Kidney (tissue), 14 donors: ENCODE data around the gene TDRKH. TPM values are rescaled to one million over a fixed set of nuclear protein-coding genes. Genes with fewer than 3 reads are reported as not detected.

Experiments used
- DNase-seq, 5 donors: peaks; one replicate each; pipeline ENCODE4 v3.0.0-alpha.2; 2013 to 2020
- FAIRE-seq: peaks from 2 replicates; lab custom pipeline; 2012; peaks lifted over from hg19 to GRCh38; lab: Jason Lieb, UNC
- H3K27ac ChIP-seq, 2 donors: one replicate each; pipeline ENCODE4 v1.7.0; 2013; ENCODE audit warnings: low read depth in 2 of 2, low read length in 2 of 2, inconsistent platforms in 1 of 2
- H3K27me3 ChIP-seq: one replicate; pipeline ENCODE4 v1.7.1; 2013; ENCODE audit warnings: low read length, inconsistent platforms; ENCODE audit not compliant: control insufficient read depth, insufficient read depth
- H3K36me3 ChIP-seq, 3 donors: one replicate each; pipeline versions ENCODE4 v1.7.0 to v1.7.1; 2013; ENCODE audit warnings: low read length in 3 of 3, control low read depth in 1 of 3, inconsistent platforms in 1 of 3; ENCODE audit not compliant: insufficient read depth in 3 of 3, control insufficient read depth in 2 of 3
- H3K4me1 ChIP-seq, 3 donors: one replicate each; pipeline versions ENCODE4 v1.7.0 to v1.7.1; 2013; ENCODE audit warnings: low read length in 3 of 3, inconsistent platforms in 1 of 3, low read depth in 1 of 3; ENCODE audit not compliant: control insufficient read depth in 2 of 3, insufficient read depth in 2 of 3
- H3K4me3 ChIP-seq, 3 donors: one replicate each; pipeline versions ENCODE4 v1.7.0 to v1.8.1; 2013; ENCODE audit warnings: low read length in 3 of 3, control low read depth in 1 of 3, inconsistent platforms in 1 of 3
- H3K9ac ChIP-seq, 3 donors: one replicate each; pipeline versions ENCODE4 v1.7.0 to v1.7.1; 2013; ENCODE audit warnings: low read length in 3 of 3, control low read depth in 1 of 3, inconsistent platforms in 1 of 3
- H3K9me3 ChIP-seq, 3 donors: one replicate each; pipeline versions ENCODE4 v1.7.0 to v1.7.1; 2013; ENCODE audit warnings: low read length in 3 of 3, control low read depth in 1 of 3, inconsistent platforms in 1 of 3; ENCODE audit not compliant: control insufficient read depth in 2 of 3, insufficient read depth in 1 of 3
- intact Hi-C: fragments of 100-400 bp; cut with DNase I; formaldehyde crosslinking; loops from one replicate; pipeline ENCODE4 v1.11.1; 2022
- polyA plus RNA-seq: library from polyadenylated mRNA; stranded (reverse); fragments of 350-450 nt; fragmentation: Illumina TruSeq; extraction: RNeasy Lipid Tissue Mini Kit (QIAGEN cat#74804); gene quantifications from one replicate; pipeline ENCODE4 v1.2.3, GENCODE V29; 2014; ENCODE audit warnings: low read depth, low replicate concordance; ENCODE audit not compliant: insufficient read depth
- total RNA-seq: library from RNA; stranded (reverse); fragmentation: NEBNext Ultra II Directional; extraction: Animal tissue kit (Norgen Biotek cat#: 25700); gene quantifications from one replicate; pipeline ENCODE4 v1.2.1, GENCODE V29; 2021
- TF ChIP-seq, protein P1 (sequence below): IDR thresholded peaks from 3 replicates; pipeline ENCODE4 v1.5.1; 2012; ENCODE audit warnings: mild to moderate bottlenecking, moderate library complexity, borderline replicate concordance; ENCODE audit not compliant: insufficient read depth; ENCODE audit errors: extremely low read depth
- donor health status: control.
- donor health status: control.
- donor health status: control.
- donor health status: control.
- donor health status: control.
- donor health status: DM: yes; HTN: yes; CAD: no.
- donor health status: Normal renal cell carcinoma (clear cell type).

The TDRKH gene
- total and polyA plus RNA-seq, 2 donors from 2014 or later: 5.3 to 13.5 TPM

DNA sequence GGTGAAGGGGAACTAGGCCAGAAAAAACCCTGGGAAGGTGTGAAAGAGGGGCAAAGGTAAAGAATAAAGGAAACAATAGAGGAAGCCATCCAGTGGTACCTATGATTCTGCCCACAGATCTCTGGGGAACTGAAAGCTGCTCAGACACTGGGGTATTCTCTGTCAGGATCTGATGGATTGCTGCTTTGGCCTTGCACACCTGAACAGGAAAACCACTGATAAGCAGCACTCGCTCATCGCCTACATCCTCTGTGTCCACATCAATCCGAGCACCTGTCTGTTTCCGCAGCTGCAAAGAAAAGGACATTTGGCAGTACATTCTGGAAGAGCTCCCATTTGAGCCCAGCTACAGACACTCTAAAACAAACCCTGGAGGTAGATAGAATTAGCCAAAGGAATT is 10.4 kb downstream of the TDRKH start:
- Histone ChIP-seq H3K4me3 (no peak overlapping the region), H3K9ac (no peak overlapping the region), H3K9me3 (no peaks in the 10 kb centered on the region), H3K36me3 (peaks cover 0 to 9% (median 0%) of the 10 kb centered on the region in 3 donors), H3K4me1 (no peaks in the 10 kb centered on the region), H3K27me3 (no peaks in the 10 kb centered on the region), H3K27ac (no peak overlapping the region)
- no peak for FAIRE-seq
- TF ChIP-seq, protein P1, sequence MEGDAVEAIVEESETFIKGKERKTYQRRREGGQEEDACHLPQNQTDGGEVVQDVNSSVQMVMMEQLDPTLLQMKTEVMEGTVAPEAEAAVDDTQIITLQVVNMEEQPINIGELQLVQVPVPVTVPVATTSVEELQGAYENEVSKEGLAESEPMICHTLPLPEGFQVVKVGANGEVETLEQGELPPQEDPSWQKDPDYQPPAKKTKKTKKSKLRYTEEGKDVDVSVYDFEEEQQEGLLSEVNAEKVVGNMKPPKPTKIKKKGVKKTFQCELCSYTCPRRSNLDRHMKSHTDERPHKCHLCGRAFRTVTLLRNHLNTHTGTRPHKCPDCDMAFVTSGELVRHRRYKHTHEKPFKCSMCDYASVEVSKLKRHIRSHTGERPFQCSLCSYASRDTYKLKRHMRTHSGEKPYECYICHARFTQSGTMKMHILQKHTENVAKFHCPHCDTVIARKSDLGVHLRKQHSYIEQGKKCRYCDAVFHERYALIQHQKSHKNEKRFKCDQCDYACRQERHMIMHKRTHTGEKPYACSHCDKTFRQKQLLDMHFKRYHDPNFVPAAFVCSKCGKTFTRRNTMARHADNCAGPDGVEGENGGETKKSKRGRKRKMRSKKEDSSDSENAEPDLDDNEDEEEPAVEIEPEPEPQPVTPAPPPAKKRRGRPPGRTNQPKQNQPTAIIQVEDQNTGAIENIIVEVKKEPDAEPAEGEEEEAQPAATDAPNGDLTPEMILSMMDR: no peak
- DNase-seq: no peak
- intact Hi-C loops: no loop called here

- FAIRE-seq: no peak
- DNase-seq: no peak
- no peaks in the 10 kb centered on the region for H3K27me3 ChIP-seq
- H3K36me3 ChIP-seq: peaks cover 0 to 11% (median 2%) of the 10 kb centered on the region in 3 donors
- TF ChIP-seq, protein P1: no peak
- no peak overlapping the region for H3K27ac ChIP-seq
- no peaks in the 10 kb centered on the region for H3K4me1 ChIP-seq
- H3K9ac ChIP-seq: no peak overlapping the region
- H3K9me3 ChIP-seq: no peaks in the 10 kb centered on the region
- intact Hi-C loops: no loop called here
- no peak overlapping the region for H3K4me3 ChIP-seq
These were observed 13.0 kb downstream of the TDRKH start for GRCh38 chr1:151777317-151777716.

DNA sequence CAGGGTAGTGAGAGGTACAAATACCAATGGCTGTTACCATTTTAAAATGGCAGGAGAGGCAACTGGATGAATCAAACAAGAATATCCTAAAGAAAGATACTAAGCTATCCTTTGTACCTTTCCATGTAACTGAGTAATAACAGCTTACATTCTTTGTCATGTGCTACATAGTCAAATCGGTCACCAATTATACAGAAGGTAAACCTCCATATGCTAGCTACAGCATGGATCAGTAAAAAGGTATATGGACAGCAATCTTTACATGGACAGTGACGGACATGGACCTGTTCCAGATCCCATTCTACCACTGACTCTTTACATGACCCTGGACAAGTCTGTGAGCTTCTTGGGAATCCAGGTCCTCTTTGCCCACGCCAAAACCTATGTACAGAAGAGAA is 13.6 kb downstream of the TDRKH start:
- Histone ChIP-seq H3K27ac (no peak overlapping the region), H3K4me3 (no peak overlapping the region), H3K9me3 (no peaks in the 10 kb centered on the region), H3K27me3 (no peaks in the 10 kb centered on the region), H3K9ac (no peak overlapping the region), H3K36me3 (peaks cover 0 to 11% (median 2%) of the 10 kb centered on the region in 3 donors), H3K4me1 (no peaks in the 10 kb centered on the region)
- intact Hi-C loops: no loop called here
- DNase-seq (no peak), FAIRE-seq (no peak)
- TF ChIP-seq, protein P1: no peak

- DNase-seq: no peak
- FAIRE-seq: no peak
- Histone ChIP-seq H3K27ac (no peak overlapping the region), H3K4me1 (no peaks in the 10 kb centered on the region), H3K4me3 (no peak overlapping the region), H3K9ac (no peak overlapping the region), H3K9me3 (no peaks in the 10 kb centered on the region), H3K36me3 (peaks cover 0 to 11% (median 2%) of the 10 kb centered on the region in 3 donors), H3K27me3 (no peaks in the 10 kb centered on the region)
- intact Hi-C loops: no loop called here
- TF ChIP-seq, protein P1: no peak
These were observed 14.2 kb downstream of the TDRKH start for GRCh38 chr1:151775894-151776664.
